ENCODE results near the gene ICAM5. TPM values are rescaled to one million over a fixed set of nuclear protein-coding genes. Genes with fewer than 3 reads are reported as not detected.

The ICAM5 gene
- total and polyA plus RNA-seq, 7 donors = 0.04 to 0.22 (median 0.08) TPM; not detected in 3

- ATAC-seq = peak; percentile 65 to 80 (median 70)
- 1 to 2% (median 1%) methylated on average over 32 to 45 of the region's 45 CpGs for WGBS, 3 donors
- H3K27ac ChIP-seq = no peak overlapping the region
These were observed 2.5 kb downstream of the ICAM5 start for GRCh38 chr19:10292206-10292788.

GRCh38 chr19:10292789-10293636 lies 3.3 kb downstream of the ICAM5 start:
- Histone ChIP-seq H3K36me3 (ENCODE audit: insufficient read depth in 1 of 2, low read depth in 1 of 2) (no peaks in the 10 kb centered on the region), H3K4me3 (peak overlapping the region; percentile 64), H3K27me3 (ENCODE audit: insufficient read depth in 3 of 3, low read length in 2 of 3) (peaks cover 0 to 97% (median 61%) of the 10 kb centered on the region in 3 donors), H3K27ac (no peak overlapping the region), H3K4me1 (peaks cover 43% of the 10 kb centered on the region), H3K9me3 (no peaks in the 10 kb centered on the region)
- 10 to 12% (median 11%) methylated on average over 56 of the region's 56 CpGs for WGBS, 3 donors
- no peak for TF ChIP-seq CTCF (IDR thresholded peaks at IDR 0.05)
- ATAC-seq = no peak
- intact Hi-C loops (cut with DNase I) = no loop called here
- peak in 1 of 2 donors; percentile 53 for DNase-seq

More at GRCh38 chr19:10292206-10292788, 2.5 kb downstream of the ICAM5 start:
- H3K4me3 ChIP-seq = peak overlapping the region; percentile 64
- no peaks in the 10 kb centered on the region for H3K9me3 ChIP-seq
- peaks cover 0 to 99% (median 65%) of the 10 kb centered on the region in 3 donors for H3K27me3 ChIP-seq (ENCODE audit: insufficient read depth in 3 of 3, low read length in 2 of 3)
- intact Hi-C loops (cut with DNase I) = no loop called here
- peaks cover 43% of the 10 kb centered on the region for H3K4me1 ChIP-seq
- no peak for TF ChIP-seq CTCF (IDR thresholded peaks at IDR 0.05)
- H3K36me3 ChIP-seq (ENCODE audit: insufficient read depth in 1 of 2, low read depth in 1 of 2) = no peaks in the 10 kb centered on the region
- DNase-seq = peak; percentile 74 to 85

GRCh38 chr19:10293637-10294367 lies 4.0 kb downstream of the ICAM5 start:
- Histone ChIP-seq H3K9me3 (no peaks in the 10 kb centered on the region), H3K36me3 (ENCODE audit: insufficient read depth in 1 of 2, low read depth in 1 of 2) (no peaks in the 10 kb centered on the region), H3K4me3 (no peak overlapping the region), H3K4me1 (peaks cover 37% of the 10 kb centered on the region), H3K27me3 (ENCODE audit: insufficient read depth in 3 of 3, low read length in 2 of 3) (peaks cover 0 to 89% (median 57%) of the 10 kb centered on the region in 3 donors), H3K27ac (no peak overlapping the region)
- intact Hi-C loops (cut with DNase I) = no loop called here
- no peak for DNase-seq
- no peak for ATAC-seq
- TF ChIP-seq CTCF (IDR thresholded peaks at IDR 0.05) = no peak
- WGBS, 3 donors = 8 to 10% (median 10%) methylated on average over 48 to 49 of the region's 49 CpGs

- Histone ChIP-seq H3K4me1 (peaks cover 32% of the 10 kb centered on the region), H3K27me3 (ENCODE audit: insufficient read depth in 3 of 3, low read length in 2 of 3) (peaks cover 0 to 84% (median 53%) of the 10 kb centered on the region in 3 donors), H3K27ac (no peak overlapping the region), H3K9me3 (no peaks in the 10 kb centered on the region), H3K36me3 (ENCODE audit: insufficient read depth in 1 of 2, low read depth in 1 of 2) (no peaks in the 10 kb centered on the region), H3K4me3 (no peak overlapping the region)
- TF ChIP-seq CTCF (IDR thresholded peaks at IDR 0.05) = no peak
- intact Hi-C loops (cut with DNase I) = no loop called here
- no peak for DNase-seq
- ATAC-seq = no peak
- 2 to 5% (median 3%) methylated on average over 25 of the region's 25 CpGs for WGBS, 3 donors
These were observed 4.6 kb downstream of the ICAM5 start for GRCh38 chr19:10294368-10294697.

Measured in psoas muscle (tissue), 8 donors.